IPS-20b (cell line): ENCODE data around the gene CREB3L4.

Source experiments
- H3K27ac ChIP-seq: one replicate; pipeline ENCODE4 v1.5.1; 2013; ENCODE audit warnings: low read length
- H3K27me3 ChIP-seq: 2 replicates; pipeline ENCODE4 v1.6.1; 2013; ENCODE audit warnings: mild to moderate bottlenecking, low read length, inconsistent platforms; ENCODE audit not compliant: insufficient read depth
- H3K36me3 ChIP-seq: 2 replicates; pipeline ENCODE4 v1.6.1; 2013; ENCODE audit warnings: low read depth, mild to moderate bottlenecking, inconsistent platforms, low read length, moderate library complexity; ENCODE audit not compliant: insufficient read depth
- H3K4me1 ChIP-seq: 2 replicates; pipeline ENCODE4 v1.6.1; 2013; ENCODE audit warnings: mild to moderate bottlenecking, control low read depth, inconsistent platforms, low read length, moderate library complexity; ENCODE audit not compliant: insufficient read depth
- H3K4me3 ChIP-seq: 2 replicates; pipeline ENCODE4 v1.5.1; 2013; ENCODE audit warnings: mild to moderate bottlenecking, low read length, inconsistent platforms
- H3K9ac ChIP-seq: 2 replicates; pipeline ENCODE4 v1.6.1; 2013; ENCODE audit warnings: low read depth, mild to moderate bottlenecking, inconsistent platforms, low read length, moderate library complexity
- H3K9me3 ChIP-seq: 2 replicates; pipeline ENCODE4 v1.6.1; 2013; ENCODE audit warnings: mild to moderate bottlenecking, low read depth, low read length, inconsistent platforms; ENCODE audit not compliant: insufficient read depth

Gene CREB3L4, protein sequence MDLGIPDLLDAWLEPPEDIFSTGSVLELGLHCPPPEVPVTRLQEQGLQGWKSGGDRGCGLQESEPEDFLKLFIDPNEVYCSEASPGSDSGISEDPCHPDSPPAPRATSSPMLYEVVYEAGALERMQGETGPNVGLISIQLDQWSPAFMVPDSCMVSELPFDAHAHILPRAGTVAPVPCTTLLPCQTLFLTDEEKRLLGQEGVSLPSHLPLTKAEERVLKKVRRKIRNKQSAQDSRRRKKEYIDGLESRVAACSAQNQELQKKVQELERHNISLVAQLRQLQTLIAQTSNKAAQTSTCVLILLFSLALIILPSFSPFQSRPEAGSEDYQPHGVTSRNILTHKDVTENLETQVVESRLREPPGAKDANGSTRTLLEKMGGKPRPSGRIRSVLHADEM

DNA sequence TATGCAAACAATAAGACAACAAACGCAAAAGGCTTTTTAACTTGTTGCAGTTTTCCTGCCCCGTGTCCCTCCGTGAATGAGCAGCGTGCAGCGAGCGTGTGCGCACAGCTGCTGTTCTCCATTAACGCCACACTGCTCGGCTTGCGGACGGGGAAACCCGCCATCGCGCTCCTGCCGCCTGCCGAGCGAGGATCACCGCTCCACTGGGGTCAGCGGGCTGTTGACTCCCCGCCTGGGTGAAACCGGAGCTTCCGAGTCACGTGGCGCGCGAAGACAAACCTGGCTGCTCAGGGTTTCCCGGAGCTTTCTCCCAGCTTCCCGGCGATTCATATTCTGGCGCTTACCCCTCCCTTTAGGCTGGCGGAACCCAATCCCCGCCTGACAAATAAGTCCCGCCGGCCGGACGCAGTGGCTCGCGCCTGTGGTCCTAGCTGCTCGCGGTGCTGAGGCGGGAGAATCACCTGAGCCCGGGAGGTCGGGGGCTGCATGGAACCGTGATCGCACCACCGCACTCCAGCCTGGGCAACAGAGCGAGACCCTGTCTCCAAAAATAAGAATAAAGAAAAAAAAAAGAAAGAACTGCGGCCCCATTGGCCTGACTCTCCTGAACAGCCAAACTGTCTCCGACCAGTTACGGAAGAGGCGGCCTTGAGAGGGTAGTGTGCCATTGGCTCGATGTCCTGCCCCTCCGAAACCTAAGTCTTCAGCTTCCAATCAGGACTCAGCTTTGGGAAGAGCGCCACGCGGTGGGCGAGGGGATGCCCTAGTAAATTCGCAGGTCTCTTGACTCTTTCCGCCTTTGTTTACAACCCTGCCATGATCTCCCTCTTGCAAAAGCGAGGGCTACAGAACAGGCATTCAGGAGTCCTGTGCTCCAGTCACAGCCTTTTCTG is at the start of gene CREB3L4:
Gene CREB3L4, plus strand, starts transcription at position 796 of the 893 bp plus-strand sequence. CDS start 624 bp downstream, outside the sequence.
- Histone ChIP-seq H3K9ac (peak within 1 kb of the TSS; percentile 97), H3K4me3 (peak within 1 kb of the TSS; percentile 93), H3K27me3 (no peaks in the 10 kb centered on the region), H3K9me3 (no peaks in the 10 kb centered on the region), H3K27ac (peak within 1 kb of the TSS; percentile 98), H3K4me1 (peaks cover 8% of the 10 kb centered on the region; the same call in 1 of the 2 replicates), H3K36me3 (no peaks in the 10 kb centered on the region)

DNA sequence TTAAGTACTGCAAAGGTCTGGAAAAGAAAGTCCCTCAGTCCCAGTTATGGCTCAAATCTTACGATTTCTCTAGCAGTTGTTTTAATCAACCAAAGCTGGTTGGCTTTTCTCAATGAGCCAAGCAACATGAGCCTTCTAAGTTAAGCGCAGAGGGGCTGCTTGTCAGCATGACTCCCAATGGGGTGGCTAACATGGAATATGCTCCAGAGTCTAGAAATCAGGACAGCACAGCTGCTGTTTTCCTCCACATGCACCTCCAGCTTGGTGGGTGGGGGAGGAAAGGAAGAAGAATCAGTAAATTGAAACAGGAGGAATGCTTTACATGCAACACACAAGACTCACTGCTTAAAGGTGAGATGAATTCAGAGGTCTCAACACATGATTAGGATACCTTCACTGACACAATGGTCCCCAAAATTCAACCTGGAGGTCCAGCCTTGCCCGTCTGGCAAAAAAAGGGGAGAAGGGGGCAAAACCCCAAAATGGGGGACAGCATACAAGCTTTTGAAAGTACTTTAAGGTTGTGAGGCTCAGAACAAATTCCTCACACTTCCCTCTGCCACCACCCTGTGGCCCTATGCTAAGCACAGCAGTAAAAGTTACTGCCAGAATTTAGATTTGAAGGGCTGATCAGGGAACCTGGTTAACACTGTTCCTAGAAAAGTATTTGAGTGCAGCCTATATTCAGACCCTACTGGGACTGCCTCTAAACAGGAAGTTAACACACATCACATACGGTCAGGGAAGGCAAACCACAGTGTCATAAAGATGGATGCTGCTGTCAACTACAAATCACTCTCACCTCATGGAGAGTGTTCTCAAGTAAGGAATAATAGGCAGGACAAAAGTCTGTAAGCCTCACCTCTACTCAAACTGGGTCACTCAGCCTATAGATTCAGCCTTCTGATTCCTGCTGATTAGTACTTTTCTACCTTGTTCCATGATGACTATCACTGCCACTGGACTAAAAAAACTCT is 47.5 kb upstream of the CREB3L4 start:
- Histone ChIP-seq H3K9ac (peak overlapping the region; percentile 96; the same call in 1 of the 2 replicates), H3K4me3 (peak overlapping the region; percentile 94; the same call in 1 of the 2 replicates), H3K4me1 (peaks cover 15% of the 10 kb centered on the region), H3K9me3 (no peaks in the 10 kb centered on the region), H3K27ac (no peak overlapping the region), H3K27me3 (no peaks in the 10 kb centered on the region), H3K36me3 (peaks cover 15% of the 10 kb centered on the region; the same call in 1 of the 2 replicates)

DNA sequence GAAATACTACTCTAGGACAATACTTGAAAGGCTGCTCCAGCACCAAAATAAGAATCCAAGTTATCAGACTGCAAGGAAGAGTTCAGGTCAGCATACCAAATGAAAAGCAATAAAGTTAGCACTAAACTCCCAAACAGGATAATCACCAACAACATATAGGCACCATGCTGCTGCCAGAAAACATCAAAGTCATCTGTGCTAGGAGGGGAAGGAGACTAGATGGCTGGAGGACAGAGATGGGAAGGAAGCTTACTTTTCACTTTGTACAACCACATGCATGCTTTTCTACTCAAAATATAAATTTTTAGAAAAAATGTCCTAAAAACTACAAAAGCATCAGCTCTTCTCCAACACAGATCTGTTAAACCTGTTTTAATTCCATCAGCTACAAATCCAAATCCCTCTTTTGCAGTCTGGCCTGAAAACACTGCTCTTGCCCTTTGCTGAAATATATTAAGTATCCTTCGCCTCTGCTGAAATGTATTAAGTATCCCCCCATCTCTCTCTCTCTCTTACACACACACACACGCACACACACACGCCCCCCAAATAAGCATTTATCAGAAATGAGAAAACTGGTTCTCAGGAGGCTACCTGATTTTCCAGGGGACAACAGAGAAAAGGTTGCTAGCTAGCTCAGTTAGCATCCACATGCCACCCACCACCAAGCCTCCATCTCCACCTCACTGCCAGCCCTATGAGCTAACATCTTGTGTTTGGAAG is 46.5 kb upstream of the CREB3L4 start:
- H3K27me3 ChIP-seq, result no peaks in the 10 kb centered on the region
- peak overlapping the region; percentile 96 for H3K9ac ChIP-seq
- no peaks in the 10 kb centered on the region for H3K9me3 ChIP-seq
- peak overlapping the region; percentile 94 for H3K4me3 ChIP-seq
- peaks cover 10% of the 10 kb centered on the region; the same call in 1 of the 2 replicates for H3K36me3 ChIP-seq
- H3K27ac ChIP-seq, result peak overlapping the region; percentile 90
- peaks cover 15% of the 10 kb centered on the region for H3K4me1 ChIP-seq

DNA sequence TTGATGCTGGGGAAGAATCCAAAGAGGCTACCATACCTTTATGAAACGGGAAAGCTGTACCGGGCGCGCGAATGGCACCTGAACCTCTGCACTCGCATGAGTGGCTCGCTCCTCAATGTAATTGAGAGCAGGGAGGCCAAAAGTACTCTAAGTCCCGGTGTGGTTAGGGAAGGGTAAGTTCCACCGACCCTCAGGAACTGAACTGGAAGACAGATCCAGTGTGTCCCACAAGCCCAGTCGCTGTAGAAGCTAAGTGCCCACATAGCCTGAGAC is 46.0 kb upstream of the CREB3L4 start:
- Histone ChIP-seq H3K9me3 (no peaks in the 10 kb centered on the region), H3K27me3 (no peaks in the 10 kb centered on the region), H3K4me1 (peaks cover 15% of the 10 kb centered on the region), H3K36me3 (peaks cover 9% of the 10 kb centered on the region; the same call in 1 of the 2 replicates), H3K9ac (peak overlapping the region; percentile 96), H3K27ac (peak overlapping the region; percentile 90), H3K4me3 (peak overlapping the region; percentile 94)

DNA sequence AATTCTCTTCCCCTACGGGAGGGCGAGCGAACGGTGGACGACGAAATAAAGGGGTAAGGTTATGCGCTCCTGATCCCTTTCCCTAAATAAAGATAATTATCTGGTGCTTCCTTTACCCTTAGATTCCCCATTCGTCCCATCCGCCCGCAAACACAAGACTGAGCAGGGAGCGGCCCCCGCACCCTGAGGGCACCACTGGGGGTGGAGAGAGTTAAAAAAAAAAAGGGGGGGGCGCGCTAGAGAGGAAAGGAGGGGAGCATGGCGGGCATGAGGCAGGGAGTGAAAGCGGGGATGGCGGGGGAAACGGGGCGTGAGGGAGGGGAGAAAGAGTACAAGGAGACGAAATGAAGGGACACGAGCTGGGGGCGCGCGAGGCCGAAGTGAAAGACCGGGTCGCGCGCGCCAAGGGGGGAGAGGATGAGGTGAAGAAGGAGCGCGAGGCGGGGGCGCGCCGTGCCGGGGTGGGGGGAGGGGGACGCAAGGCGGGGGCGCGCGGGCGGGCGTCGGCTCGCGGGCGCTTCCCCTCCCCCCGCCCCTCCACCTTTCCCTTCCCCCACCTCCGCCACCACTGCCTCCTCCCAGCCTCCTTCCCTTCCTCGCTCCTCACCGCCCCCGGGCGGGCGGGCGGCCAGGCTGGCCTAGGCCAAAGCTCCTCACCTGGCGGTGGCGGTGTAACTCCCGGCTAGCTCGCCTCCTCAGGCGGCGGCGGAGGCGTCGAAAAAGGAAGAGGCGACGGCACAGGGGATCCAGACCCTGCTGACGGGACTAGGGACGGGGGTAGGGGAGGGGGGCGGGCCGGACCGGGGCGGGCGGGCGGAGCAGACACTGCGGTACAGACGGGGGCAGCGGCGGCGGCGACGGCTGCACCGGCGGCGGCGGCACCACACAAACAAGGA is 45.4 kb upstream of the CREB3L4 start:
- Histone ChIP-seq H3K4me3 (peak overlapping the region; percentile 94), H3K27me3 (no peaks in the 10 kb centered on the region), H3K9me3 (no peaks in the 10 kb centered on the region), H3K9ac (peak overlapping the region; percentile 96), H3K36me3 (peaks cover 9% of the 10 kb centered on the region; the same call in 1 of the 2 replicates), H3K27ac (peak overlapping the region; percentile 90), H3K4me1 (peaks cover 15% of the 10 kb centered on the region)

DNA sequence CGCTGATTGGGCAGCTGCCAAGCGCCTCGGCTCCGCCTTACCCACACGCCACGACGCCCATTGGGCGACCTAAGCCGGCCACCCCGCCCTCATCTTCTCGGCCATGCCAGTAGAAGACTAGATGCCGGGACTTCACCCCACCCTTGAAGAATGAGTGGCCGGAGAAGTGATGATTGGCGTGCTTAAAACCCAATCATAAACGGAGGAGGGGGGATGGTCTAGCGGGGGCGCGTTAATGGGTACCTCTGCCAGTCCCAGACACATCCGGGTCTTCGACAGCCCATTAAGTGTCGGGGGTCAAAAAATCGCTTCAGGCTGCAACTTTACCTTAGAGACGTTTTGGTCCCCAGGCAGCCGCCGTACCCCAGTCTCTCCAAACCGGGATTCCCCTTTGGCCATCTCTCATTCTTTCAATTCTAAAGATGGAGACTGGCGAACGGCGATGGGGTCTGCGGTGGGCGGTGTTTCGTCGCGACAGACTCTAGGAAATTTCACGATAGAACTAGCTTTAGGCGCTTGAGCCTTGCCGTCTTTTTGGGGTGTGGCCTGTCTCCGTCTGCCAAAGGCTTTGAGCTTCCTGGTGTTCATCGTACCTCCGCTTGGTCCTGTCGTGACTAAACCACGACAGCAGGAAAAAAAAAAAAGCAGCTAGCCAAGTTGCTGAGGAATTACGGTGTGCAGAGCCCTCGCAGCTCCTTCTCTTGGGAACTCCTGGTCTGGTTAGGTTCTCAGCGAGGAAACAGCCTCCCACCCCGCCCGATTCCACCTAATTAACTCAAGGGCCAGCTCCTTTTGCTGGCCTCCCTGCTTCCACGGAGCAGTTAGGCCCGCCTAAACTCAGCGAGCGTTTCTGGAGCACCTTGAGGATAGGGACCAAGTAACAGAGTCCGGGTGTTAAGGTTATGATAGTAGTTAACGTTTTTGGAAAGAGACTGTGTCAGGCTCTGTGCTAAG is 44.5 kb upstream of the CREB3L4 start, which contains the start of gene GATAD2B:
Gene GATAD2B, minus strand, starts transcription at position 1 of the 954 bp plus-strand sequence. CDS start 94,625 bp downstream, outside the sequence.
- Histone ChIP-seq H3K9me3 (no peaks in the 10 kb centered on the region), H3K36me3 (peaks cover 5% of the 10 kb centered on the region; the same call in 1 of the 2 replicates), H3K27me3 (no peaks in the 10 kb centered on the region), H3K4me1 (peaks cover 15% of the 10 kb centered on the region), H3K27ac (peak within 1 kb of the TSS; percentile 90), H3K4me3 (peak within 1 kb of the TSS; percentile 94), H3K9ac (peak within 1 kb of the TSS; percentile 96)

DNA sequence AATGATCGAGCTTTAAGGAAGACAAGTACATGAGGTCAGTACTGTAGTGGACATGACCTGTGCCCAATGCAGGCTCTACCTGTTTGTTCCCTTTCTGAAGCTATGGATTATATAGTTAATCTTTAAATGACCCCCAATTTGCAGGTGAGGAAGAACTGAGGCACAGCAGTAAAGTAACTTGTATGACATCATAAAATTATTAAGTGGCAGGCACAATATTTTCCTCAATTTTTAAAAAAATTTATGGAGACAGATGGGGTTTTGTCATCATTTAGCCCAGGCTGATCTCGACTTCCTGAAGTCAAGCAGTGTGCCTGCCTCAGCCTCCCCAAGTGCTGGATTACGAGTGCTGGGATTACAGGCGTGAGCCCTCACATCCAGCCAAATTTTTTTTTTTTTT is 41.3 kb upstream of the CREB3L4 start:
- Histone ChIP-seq H3K9me3 (no peaks in the 10 kb centered on the region), H3K4me3 (no peak overlapping the region), H3K4me1 (no peaks in the 10 kb centered on the region; the same call in 1 of the 2 replicates), H3K36me3 (peaks cover 19% of the 10 kb centered on the region; the same call in 1 of the 2 replicates), H3K27me3 (no peaks in the 10 kb centered on the region), H3K9ac (no peak overlapping the region), H3K27ac (no peak overlapping the region)

DNA sequence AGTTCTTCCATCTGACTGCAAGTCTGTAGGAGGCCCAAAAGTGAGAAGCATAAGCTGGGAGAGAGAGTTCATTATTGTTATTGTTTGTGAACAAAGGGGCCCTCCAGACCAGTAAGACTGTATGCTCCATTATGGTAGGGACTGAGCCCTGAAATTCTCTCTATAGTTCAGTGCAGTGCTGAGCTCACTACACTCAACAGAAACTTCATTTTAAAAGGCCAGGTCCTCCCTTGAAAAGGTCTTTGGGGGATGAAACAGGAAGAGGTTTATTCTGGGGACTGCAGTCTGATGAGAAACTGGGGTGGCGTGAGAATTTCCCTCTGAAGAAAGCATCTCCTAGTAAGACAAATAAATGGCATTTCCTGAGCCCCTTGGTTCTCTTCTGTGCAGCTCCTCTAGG is 39.5 kb upstream of the CREB3L4 start:
- no peak overlapping the region for H3K4me3 ChIP-seq
- no peak overlapping the region for H3K27ac ChIP-seq
- H3K36me3 ChIP-seq, result peaks cover 33% of the 10 kb centered on the region; the same call in 1 of the 2 replicates
- H3K9me3 ChIP-seq, result no peaks in the 10 kb centered on the region
- H3K9ac ChIP-seq, result no peak overlapping the region
- H3K27me3 ChIP-seq, result no peaks in the 10 kb centered on the region
- H3K4me1 ChIP-seq, result no peaks in the 10 kb centered on the region

DNA sequence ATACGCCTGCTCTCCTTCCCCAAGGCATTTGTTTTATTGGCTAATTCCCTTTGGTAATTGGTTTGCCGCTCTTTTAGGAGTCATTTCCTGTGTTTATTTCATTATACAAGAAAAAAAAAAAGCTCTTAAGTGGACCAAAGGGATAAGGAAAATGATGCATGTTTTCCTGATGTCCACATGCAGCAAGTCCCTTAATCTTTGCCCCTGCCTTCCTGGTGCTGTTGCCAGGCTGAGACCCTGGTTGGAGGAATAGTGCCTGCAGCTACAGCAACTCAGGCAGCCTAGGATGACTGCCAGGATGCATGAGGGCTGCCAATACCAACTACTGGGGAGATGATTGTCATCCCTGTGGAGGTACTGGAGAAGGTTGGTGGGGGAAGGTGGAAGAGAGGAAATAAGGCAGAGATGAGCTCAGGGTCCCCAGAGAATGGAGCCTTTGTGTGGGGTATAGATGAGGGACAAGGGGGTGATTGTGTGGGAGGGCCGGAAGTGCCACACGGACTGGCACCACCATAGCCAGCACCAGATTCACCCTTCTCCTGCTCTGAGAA is 38.8 kb upstream of the CREB3L4 start:
- H3K27ac ChIP-seq, result no peak overlapping the region
- H3K27me3 ChIP-seq, result no peaks in the 10 kb centered on the region
- H3K4me3 ChIP-seq, result no peak overlapping the region
- no peaks in the 10 kb centered on the region for H3K4me1 ChIP-seq
- no peak overlapping the region for H3K9ac ChIP-seq
- H3K36me3 ChIP-seq, result peaks cover 39% of the 10 kb centered on the region
- H3K9me3 ChIP-seq, result no peaks in the 10 kb centered on the region
